GM12891 (cell line): Measurements from ENCODE around the gene KASH5.

ENCODE experiments used
- PAX5 ChIP-seq: IDR thresholded peaks from 2 replicates; pipeline ENCODE4 v1.6.1; 2011; ENCODE audit warnings: low read length, moderate library complexity, mild to moderate bottlenecking; ENCODE audit not compliant: insufficient read depth, severe bottlenecking
- POLR2A ChIP-seq: IDR thresholded peaks from 2 replicates; pipeline ENCODE4 v1.6.1; 2011; ENCODE audit warnings: low read depth, low read length, control low read depth
- POLR2AphosphoS5 ChIP-seq: IDR thresholded peaks from 2 replicates; pipeline ENCODE4 v1.6.1; 2011; ENCODE audit warnings: low read depth, low read length, control low read depth
- POU2F2 ChIP-seq: IDR thresholded peaks from 2 replicates; pipeline ENCODE4 v1.6.1; 2011; ENCODE audit warnings: low read depth, mild to moderate bottlenecking, control low read depth, low read length, moderate library complexity
- SPI1 ChIP-seq: IDR thresholded peaks from 2 replicates; pipeline ENCODE4 v1.6.1; 2011; ENCODE audit warnings: low read depth, low read length, control low read depth
- TAF1 ChIP-seq: IDR thresholded peaks from 2 replicates; pipeline ENCODE4 v1.6.1; 2011; ENCODE audit warnings: low read depth, low read length, control low read depth

DNA sequence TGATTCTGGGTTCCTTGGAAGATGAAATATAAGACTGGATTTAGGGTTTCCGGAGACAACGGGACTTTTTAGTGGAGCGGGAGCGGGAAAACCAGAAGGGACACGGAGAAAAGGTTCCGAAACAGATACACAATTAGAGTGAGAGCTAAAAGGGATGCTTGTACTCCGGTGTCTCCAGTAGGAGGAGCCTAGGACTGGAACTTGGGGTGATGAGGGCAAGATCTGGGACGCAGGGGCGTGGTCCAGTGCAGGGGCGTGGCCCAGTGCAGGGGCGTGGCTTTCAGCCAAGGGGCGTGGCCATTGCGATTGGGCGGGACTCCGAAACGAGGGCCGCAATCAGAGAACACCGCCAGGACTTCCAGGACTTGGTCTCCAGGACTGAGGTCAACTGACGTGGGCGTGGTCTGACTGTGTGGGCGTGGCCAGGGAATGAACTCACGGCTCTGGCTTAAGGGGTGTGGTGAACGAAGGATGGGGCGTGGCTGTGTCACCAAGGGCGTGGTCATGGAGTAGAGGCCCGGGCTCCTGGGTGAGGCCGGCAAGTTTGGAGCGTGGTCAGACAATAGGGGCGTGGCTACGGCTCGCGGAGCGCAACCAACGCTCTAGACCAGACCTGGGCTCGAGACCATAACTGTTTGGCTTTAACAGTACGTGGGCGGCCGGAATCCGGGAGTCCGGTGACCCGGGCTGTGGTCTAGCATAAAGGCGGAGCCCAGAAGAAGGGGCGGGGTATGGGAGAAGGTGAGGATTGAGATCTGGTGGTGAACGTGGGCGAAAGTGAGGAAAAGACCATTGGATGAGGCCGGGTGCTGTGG is 24.6 kb upstream of the KASH5 start, which contains the start of gene DKKL1:
- TF ChIP-seq POLR2A (no peak), POLR2AphosphoS5 (no peak), POU2F2 (no peak), TAF1 (no peak), SPI1 (no peak), PAX5 (no peak)
